HG03457 (cell line): Measurements from ENCODE around the gene BANF2.

Experiments used
- ATAC-seq: cut with Tn5 transposase; IDR thresholded peaks from one replicate; pipeline ENCODE4 v1.9.1; 2021; ENCODE audit warnings: moderate number of reproducible peaks; ENCODE audit not compliant: unreplicated experiment

Gene BANF2

DNA sequence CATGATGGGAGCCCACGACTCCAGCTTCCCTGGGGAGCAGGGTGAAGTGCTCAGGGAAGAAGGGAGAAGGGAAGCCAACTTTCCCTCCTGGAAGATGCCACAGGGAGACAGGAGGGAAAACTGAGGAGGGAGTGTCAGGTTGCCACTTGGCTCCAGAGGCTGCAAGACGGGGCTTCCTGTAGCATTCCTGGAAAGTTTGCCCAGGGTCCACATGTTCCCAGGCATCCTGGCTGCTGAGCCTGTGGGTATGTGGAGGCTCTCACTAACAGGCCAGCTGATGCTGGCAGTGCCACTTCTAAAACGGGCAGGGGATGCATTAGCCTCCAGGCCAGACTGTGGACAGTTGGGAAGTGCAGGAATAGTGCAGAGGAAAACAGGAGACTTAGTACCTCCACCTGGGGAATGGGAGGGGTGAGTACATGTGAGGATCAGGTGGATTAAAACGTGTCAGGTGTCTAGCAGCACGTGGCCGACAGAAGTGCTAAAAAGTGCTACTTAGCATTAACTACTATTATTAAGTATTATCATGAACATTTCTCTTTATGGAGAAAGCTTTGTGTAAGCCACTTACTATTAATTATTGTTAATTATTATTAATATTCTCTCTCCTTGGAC lies 33.2 kb downstream of the BANF2 start:
- no peak for ATAC-seq

DNA sequence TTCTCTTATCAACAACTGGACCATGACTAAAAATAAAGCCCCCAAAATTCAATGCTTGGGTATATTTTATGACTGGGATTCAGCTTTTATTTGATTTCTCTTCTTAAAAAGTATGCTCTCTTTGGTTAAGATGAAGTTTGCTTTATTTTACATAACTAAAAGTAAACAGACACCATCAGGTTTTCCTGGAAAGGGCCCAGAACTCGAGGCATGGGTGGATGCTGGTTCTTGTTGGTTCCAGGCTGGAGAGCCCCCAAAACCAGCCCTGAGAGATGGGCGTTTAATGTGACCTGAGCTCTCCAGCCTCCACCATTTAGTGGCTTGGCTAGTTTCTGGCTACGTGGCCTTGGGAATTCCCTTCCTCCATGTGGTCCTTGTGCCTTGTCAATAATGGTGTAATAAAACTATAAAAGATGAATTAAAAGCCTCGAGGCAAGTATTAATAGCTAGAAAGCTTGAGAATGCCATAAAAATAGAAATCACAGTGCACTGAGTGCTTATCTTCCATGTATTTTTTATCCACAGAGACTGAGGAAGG lies 34.1 kb downstream of the BANF2 start:
- ATAC-seq: no peak

DNA sequence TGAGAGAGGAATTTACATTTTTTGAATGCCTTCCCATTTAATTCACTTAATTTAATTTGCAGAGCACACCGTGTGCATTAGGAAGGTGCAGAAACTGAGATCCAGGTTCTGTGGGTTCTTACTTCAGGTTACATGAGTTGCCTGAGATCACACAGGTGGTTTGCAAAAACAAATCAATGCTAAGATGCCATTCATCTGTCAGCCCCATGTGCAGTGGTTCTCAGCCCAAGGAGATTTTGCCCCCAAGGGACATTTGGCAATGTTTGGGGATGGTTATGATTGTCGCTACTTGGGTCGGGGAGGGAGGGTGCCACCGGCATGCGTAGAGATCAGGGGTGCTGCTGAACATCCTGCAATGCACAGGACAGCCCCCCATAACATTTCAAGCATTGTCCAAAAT lies 34.6 kb downstream of the BANF2 start:
- ATAC-seq: no peak

DNA sequence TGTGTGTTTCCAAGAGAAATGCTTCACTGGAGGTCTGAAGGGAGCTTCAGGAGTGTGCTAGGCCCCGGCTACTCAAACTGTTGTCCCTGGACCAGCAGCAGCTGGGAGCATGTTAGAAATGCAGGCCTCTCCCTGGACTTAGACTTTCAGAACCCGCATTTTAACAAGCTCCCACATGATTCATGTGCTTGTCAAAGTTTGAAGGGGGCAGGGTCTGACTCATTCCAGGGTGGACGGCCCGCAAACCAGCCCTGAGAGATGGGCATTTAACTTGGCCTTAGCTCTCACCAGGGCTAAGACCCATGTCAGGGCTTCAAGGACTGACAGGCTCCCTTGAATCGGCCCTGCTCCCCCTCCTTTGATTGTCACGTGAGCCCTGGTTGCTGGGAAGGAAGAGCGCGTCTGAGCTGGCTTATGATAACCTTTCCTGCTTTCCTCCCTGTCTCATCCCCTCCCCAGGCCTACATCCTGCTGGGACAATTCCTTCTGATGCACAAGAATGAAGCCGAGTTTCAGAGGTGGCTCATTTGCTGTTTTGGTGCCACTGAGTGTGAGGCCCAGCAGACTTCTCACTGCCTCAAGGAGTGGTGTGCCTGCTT lies 35.5 kb downstream of the BANF2 start:
- no peak for ATAC-seq

DNA sequence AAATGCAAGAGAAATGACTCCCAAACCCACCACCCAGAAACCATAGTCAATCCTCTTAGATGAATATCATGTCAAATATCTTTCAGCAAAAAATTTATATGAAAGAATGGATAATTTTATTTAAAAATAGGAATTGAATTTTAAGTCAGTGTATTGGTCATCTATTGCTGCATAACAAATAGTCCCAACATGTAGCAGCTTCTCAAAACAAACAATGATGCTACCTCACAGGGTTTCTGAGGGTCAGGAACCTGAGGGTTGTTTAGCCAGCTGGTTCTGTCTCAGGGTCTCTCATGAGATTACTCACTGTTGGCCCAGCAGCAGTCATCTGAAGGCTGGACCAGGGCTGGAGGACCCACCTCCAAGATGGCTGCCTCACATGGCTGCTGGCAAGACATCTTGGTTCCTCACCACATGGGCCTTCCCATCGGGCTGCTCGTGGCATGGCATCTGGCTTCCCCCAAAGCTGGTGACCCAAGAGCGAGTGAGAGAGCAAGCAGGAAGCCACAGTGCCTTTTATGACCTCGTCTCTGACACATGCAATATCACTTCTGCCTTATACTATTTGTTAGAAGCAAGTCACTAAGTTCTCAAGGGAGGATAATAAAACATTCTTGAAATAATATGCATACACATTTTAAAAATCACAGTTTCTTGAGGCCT lies 36.3 kb downstream of the BANF2 start:
- no peak for ATAC-seq

DNA sequence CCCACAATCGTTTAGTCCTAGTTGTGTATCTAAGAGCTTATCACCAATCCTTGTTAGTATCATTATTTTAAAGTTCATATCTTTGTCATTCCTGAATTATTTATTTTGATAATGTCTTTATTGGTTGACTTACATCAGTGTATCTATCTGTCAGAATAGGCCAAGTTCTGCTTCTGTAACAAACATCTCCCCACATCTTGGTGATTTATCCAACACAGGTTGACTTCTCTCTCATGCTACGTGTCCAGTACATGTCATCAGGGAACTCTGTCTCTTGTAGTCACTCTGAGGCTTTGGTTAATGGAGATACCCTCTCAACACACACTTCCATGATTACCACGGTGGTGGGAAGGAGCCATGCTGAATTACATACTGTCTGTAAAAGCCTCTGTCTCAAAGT lies 38.4 kb downstream of the BANF2 start:
- ATAC-seq: no peak

DNA sequence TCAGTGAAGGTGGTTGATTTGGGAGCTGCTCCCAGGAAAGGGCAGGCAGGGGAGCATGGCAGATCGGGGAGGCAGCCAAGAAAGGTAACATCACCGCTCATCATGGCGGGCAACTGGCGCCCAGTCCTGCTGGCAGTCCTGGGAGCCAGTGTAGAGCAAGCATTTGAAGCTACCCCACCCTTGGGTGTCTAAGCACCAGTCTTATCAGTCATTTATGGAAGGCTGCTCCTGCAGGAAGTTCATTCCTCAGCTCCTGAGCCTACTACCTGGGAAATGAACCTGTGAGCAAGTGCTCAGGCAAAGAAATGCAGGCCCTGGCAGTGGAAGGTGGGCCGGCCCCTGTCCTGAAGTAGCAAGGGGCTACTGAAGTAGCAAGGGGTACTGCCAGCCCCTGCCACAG lies 41.5 kb downstream of the BANF2 start:
- no peak for ATAC-seq

DNA sequence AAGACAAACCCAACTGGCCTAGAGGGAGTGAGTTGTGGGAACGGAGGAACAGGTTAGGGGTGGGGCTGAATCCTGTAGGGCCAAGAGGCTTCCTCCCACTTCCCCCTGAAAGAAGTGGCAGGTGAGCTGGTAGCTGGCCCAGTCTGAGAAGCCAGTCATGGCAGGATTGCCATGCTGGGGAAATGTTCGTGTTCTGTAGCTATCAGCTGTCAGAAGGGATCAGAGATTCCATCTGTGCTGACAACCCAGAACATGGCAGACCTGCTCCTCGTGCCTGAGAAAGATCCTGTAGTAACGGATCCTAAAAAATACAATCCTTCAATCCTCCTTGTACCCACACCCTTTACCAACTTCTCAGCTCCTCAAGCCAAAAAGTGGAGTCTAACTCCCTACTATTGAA lies 43.0 kb downstream of the BANF2 start:
- ATAC-seq: no peak

DNA sequence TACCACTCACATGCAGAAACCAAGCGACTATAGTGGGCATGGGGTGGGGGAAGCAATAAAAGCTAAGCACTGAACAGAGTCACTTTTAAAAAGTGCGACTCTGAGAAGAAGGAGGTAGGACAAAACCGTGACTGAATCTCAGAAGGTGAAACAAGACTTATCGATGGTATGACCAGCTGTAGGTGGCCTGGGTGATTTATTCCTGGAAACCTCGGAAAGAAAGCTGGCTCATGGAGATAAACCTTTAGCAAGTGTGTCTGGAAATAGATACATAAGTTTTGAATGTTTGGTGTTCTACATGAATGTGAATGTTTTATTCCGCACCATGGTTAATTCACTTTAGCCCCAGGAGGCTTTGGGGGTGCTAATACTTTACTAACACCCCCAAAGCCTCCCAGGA lies 43.9 kb downstream of the BANF2 start:
- no peak for ATAC-seq

DNA sequence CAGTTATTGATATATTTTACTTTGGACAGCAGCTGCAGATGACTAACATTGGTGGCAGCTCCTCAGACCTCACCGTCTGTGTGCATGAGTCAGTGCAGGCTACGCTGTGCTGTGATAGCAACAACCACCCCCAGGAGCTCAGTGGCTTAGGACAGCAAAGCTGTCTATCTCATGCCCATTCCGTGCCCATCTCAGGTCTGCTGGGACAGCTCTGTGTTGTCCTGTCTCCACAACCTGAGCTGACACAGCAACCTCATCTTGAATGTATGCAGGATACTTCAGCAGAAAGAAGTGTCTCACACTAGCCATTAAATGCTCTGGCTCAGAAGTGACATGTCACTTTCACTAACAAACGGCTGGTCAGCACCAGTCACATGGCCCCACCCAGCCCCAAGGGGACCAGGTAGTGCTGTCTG lies 47.7 kb downstream of the BANF2 start:
- ATAC-seq: no peak

DNA sequence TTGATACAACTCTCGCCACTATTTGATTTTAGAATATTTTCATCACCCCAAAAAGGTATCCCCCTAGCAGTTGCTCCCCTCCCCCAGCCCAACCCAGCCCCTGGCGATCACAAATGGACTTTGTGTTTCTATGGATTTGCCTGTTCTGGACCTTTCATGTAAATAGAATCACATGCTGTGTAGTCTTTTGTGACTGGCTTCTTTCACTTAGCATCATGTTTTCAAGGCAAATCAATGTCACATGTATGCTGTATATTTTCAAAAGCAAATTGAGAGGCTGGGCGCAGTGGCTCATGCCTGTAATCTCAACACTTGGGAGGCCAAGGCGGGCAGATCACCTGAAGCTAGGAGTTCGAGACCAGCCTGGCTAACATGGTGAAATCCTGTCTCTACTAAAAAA lies 48.5 kb downstream of the BANF2 start:
- ATAC-seq: no peak

DNA sequence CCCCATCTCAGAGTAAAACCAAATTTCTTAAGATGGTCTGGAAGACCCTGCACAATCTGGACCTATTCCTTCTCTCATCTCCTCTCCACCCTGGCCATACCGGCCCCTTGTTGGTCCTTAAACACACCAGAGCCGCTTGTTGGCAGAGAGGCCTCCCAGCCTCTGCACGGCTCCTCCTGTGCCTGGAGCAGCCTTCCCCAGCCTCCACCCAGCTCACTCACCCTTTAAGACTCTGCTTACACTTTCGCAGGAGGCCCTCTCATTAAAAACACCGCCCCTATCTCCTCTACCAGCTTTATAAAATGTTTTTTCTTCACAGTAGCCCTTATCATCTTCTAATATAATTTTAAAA lies 49.8 kb downstream of the BANF2 start:
- ATAC-seq: no peak

DNA sequence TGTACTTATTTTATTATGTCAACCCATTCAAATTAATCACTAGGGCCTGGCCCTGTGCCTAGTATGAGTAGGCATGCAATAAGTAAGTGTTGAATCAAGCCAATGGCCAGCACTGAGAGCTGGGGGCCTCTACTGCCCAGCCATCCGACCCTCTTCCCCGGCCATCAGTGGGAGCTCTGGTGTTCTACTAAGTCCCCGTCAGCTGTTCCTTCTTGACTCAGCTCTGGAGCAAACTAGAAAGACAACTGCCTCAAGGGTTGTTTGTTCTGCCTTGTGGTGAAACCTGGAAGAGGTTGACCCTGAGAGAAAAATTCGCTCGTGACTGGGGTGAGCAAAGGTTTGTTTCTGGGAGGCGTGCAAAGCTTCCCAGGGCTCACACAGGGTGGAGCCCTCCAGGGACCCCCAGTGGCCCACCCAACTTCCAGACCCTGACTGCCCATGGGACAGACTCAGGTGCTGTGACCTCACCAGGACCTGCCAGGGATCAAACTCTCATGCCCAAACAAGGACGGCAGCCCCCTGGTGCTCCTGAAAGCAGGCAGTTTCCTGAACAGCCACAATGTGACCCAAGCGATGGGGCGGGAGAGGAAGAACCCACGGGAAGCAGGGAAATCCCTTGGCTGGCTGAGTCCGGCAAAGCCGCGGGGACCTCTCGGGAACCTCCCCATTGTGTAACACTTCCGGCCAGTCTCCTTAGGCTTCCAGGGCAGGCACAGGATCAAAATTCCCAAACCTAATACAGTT lies 50.4 kb downstream of the BANF2 start:
- ATAC-seq: no peak

DNA sequence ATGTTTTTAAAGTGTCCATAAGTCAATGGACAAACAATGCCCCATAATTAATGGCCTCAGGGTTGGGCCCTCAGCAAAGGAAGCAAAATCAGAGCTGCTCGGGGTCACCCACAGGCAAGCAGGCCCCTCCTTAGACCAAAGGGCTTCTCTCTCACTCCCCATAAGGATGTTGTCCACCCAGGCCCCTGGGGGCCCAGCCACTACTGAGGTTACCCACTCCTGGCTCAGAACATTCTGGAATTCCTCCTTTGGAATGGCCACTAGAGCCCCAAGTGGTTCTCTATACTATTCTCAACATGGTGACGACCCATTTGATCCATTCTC lies 50.9 kb downstream of the BANF2 start:
- ATAC-seq: no peak

DNA sequence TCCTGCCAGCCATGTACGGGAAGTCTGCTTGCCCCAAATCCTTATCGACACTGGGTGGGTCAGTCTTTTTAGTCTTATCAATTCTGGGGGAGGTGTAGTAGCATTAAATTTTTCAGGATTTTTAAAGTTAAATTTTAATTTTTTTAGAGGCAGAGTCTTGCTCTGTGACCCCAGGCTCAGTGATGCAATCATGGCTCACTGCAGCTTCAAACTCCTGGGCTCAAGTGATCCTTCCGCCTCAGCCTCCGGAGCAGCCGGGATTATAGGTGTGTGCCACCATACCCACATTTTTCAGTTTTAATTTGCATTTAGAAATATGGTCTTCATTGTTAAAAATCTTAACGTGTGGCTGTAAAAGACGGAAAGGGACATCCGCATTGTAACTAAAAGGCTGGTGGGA lies 51.9 kb downstream of the BANF2 start:
- no peak for ATAC-seq

DNA sequence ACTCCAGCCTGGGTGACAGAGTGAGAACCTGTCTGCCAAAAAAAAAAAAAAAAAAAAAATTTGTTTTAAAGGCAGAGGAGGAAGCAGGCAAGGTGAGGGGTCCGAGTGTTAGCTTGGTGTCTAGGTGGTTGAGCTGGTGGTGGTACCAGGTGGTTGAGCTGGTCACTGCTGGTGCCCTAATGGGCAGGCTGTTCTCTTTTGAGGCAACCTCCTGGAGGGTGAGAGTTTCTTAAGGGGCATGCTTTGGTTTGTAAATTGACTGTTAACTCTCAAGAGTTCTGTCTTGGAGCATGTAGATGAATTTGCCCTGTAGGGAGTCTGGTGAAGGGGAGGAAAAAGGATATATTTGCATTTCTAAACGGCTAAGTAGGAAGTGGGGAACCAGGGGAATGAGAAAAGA lies 52.7 kb downstream of the BANF2 start:
- ATAC-seq: no peak

DNA sequence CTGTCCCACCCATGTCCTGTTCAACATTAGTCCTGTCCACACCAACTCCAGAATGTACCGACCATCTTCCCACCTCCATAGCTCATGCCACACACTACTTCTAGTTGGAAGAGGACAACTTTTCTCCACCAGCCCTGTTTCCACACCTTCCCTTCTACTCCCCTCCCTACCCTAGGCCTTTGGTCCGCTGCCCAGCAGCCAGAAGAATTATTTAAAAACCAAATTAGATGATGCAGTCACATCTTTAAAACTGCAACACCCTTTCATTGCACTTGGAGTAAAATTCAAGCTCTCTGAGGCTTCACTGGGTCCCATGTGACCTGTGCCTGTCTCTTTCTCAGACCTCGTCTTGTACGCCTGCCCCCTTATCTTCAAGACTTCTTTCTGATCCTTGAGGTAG lies 53.8 kb downstream of the BANF2 start:
- ATAC-seq: no peak

DNA sequence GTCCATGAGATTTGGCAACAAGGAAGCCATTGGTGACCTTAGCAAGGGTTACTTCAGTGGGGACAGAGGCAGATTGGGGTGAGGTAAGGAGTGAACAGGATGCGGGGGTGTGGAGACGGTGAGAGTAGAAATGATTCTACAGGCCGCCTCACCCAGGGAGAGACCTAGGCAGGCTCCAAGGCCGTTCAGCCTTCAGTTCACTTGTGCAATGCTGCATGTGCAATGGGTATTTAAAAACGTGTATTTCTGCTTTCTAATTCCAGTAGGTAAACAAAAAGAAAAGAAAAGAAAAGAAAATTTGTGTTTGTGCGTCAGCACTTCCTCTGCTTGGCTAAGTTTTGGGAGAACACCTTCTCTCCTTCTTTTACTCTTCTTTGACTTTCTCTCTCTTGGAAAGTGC lies 56.8 kb downstream of the BANF2 start:
- no peak for ATAC-seq

DNA sequence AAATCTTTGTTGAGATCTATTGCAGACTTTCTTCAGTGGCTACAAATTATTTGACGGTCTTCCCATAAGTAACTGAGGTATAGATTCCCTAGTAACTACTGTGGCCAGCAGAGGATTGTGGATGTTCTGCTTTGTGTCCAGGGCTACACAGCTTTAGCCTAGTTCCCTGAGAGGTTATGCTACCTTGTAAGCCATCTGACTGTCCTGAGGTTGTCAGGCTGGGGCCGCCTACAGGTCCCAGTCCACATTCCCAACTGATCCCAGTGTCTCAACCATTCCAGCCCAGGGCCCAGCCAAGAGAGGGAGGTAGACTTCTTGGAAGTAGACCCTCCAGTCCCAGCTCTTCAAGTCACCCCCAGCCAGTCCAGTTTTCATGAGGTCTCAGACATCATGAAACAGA lies 57.7 kb downstream of the BANF2 start:
- no peak for ATAC-seq

DNA sequence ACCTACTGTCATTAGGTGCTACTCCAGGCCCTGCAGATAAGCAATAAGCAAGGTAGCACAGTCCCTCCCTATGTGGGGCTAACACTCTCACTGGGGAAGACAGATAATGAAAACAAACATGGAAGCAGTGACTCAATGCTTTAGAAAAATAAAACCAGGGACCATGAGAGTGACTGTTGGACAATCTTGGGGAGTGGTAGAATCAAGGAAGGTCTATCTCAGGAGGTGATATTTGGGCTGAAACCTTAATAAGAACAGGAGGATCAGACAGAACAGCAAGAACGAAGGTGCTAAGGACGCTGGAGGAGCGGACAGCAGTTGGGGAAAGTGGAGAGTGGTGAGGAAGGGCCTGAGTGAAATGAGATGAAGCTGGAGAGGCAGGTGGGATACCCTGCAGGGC lies 58.2 kb downstream of the BANF2 start:
- ATAC-seq: no peak

DNA sequence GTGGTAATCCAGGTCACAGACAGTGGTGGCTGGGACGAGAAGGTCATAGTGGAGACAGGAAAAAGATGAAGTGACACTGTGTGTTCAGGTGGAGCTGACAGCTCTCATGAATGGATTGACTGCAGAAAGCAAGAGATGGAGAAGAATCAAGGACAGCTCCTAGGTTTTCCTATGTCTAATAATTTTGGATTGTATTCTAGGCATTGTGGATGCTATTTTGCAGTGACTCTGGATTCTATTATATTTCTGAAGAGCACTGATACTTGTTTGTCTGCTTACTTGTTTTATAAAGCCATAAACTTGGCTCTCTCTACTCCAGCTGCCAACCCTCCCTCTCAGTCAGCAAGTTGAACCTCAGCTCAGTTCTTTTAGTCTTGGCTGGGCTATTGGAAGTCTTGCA lies 58.7 kb downstream of the BANF2 start:
- ATAC-seq: no peak

DNA sequence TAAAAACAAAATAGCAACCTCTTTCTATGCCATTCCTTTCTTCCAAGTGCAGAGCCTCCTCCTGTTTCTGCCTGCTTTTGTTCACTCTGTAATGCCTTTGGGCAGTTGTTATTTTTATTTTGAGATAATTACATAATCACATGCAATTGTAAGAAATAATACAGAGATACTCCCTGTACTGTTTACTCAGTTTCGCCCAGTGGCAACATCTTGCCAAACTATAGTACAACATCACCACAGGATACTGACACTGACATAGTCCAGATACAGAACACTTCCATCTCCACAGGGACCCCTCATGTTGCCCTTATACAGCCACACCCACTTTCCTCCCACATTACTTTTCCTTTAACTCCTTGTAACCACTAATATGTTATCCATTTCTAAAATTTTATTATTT lies 59.7 kb downstream of the BANF2 start:
- ATAC-seq: no peak
